Activated CD8-positive, alpha-beta memory T cell treated with anti-CD3 and anti-CD28 coated beads for 36 hours (primary cell): ENCODE measurements around the gene KIAA0930. TPM values are rescaled to one million over a fixed set of nuclear protein-coding genes. Genes with fewer than 3 reads are reported as not detected.
"Not testable (repeated sequence)": the region's sequence is repeated elsewhere in the genome, so short reads cannot be mapped to it uniquely, and the experiment has no call there.

Experiments used
- CTCF ChIA-PET: fragments of 350-600 bp; sonication (Branson Sonifier 250); formaldehyde crosslinking; loops from one replicate; lab custom pipeline; 2021; ENCODE audit warnings: antibody characterized with exemption; lab: Charles Lee
- POLR2A ChIA-PET: fragments of 350-600 bp; sonication (Branson Sonifier 250); formaldehyde crosslinking; loops from one replicate; lab custom pipeline; 2021; ENCODE audit warnings: antibody characterized with exemption; lab: Charles Lee
- total RNA-seq, 2 experiments: library from RNA; stranded (reverse); gene quantifications; one replicate each; pipeline ENCODE4 v1.2.3, GENCODE V29; 2021

KIAA0930 gene
- total RNA-seq, 2 experiments from 2014 or later = 38.1 to 41.3 TPM

DNA sequence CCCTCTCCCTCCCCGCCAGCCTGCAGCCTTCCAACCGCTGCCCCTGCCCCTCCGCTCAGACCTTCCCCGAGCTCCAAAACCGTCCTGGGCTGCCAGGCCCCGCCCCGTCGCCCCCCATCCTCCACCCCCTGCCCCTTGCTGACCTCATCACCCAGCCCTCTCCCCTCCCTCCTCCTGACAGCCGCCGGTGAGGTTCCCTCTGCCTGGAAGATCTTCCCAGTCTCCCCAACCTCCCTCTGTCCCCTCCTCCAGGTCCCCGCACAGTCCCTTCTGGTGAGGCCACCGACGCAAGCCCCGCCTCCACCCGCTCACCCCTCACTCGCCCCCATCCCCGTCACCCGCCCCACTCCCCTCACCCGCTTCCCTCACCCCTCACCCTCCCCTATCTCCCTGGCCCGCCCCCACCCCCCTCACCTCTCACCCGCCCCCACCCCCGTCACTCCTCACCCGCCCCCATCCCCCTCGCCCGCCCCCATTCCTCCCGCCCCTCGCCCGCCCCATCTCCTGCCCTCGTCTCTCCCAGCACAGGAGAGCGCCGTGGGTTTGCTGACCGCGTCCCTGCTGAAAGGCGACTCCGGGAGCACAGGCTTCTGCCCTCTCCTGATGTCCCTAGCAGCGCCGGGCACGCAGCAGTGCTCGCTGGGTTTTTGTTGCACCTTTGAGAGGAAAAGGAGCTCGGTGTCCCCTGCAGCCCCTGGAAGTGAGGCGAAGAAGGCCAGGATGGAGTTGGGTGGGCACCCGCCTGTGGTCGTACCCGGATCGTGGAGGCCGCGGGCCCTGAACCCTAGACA, 27.7 kb upstream of the KIAA0930 start:
- CTCF ChIA-PET = interaction anchor here (1.1 kb wide), 1 partner anchor 17 kb away, joined by 3 read pairs; no protein-coding TSS in a partner anchor
- POLR2A ChIA-PET = interaction anchor here (0.8 kb wide), 1 partner anchor 13 kb away, joined by 3 read pairs; no protein-coding TSS in a partner anchor

DNA sequence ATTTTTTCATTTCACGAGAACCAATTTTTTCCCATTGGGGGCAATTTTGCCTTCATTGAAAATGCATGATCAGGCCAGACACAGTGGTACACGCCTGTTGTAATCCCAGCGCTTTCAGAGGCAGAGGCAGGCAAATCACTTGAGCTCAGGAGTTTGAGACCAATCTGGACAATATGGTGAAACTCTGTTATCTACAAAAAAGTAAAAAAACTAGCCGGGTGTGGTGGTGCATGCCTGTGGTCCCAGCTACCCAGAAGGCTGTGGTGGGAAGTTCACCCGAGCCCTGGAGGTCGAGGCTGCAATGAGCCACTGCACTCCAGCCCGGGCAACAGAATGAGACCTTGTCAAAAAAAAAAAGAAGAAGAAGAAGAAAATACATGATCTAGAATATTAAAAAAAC, 24.8 kb upstream of the KIAA0930 start:
- CTCF ChIA-PET = no interaction called here
- POLR2A ChIA-PET = no interaction called here

DNA sequence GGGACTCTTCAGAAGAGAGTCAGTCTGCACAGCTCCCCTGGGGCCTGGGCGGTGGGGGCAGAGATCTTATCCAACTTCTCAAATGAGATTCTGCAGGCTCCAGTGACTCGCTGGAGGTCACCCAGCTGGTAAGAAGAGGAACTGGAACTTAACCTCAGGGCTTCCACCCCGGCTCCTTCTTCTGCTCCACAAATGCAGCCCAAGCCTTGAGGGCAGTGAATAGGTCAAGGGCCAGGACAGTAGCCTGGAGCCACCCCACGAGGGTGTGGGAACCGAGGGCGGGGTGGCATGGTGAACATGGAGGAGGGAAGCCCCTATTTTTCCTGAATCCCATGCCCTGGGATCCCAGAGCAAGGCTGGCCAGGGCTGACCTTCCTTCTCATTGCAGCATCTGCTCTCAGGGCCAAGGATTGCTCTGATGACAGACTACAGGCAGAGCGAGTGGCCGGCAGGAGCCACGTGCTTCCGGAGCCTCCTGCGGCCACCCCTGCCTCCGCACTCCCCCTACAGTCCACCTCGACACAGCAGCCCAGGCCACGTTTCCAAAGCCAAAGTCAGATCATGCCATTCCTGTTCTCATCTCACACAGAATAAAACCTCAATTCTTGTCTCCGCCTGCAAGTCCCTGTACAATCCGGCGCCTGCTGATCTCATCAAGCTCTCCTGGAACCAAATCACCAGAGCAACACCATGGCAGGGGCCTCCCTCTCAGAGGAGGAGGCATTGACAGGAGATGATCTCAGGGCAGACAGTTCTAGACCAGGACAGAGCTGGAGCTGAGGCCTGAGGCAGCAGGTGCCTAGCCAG, 23.0 kb upstream of the KIAA0930 start:
- ChIA-PET CTCF (interaction anchor here (1.4 kb wide), 1 partner anchor 171 kb away, joined by 5 read pairs; no protein-coding TSS in a partner anchor), POLR2A (no interaction called here)

DNA sequence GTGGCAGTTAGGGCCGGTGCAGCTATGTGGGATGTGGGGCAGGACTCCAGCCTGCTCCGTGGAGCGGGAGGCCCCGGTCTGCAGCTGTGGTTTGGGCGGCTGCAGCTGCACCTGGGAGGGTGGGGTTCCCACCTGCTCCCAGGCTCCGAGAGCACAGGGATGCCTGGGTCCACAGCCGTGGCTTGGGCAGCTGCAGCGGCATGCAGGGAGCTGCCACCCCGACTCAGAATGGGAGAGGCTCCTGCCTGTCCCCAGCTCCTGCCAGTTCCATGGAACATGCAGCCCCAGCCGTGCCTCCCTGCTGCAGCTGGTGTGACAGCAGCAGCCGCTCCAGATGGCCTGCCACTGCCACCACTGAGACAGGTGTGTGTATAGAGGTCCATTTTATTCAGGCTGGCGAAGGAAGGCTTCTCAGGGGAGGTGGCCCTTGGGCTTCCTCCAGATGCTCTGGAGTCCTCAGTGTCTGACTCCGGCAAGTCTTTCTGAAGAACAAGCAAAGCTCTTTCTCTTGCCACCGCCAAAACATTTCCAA, 22.3 kb upstream of the KIAA0930 start:
- ChIA-PET POLR2A (no interaction called here), CTCF (no interaction called here)

DNA sequence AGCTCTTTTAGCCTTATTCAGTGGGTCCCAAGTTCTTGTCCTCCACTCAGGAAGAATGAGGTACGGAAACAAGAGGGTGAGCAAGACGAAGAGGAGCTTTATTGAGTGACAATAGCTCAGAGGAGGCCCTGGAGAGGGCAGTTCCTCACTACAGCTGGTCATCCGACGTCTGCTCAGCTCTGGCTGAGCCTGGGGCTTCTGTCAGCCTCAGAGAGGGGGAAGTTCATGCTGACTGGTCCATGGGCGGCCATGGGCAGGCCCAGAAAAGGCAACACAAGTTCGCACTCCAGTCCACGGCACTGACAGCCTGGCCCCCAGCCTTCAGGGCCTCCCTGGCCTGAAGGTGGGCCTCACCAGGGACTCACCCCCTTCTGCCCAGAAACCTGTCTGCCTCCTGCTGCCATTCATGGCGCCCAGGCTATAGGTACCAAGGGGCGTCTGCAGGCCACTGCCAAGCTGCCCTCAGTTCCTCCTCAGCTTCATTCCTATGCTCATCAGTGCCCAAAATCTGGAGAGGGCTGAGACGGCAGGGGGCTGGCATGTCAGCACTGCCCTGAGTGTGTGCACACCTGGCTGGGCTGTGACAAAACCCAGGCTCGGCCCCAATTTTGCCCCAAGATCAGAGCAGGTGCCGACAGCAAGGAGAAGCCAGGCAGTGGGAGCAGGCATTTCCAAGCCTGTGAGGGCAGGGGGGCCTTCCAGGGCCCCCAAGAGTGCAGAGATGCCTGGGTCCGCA, 21.7 kb upstream of the KIAA0930 start:
- CTCF ChIA-PET = no interaction called here
- POLR2A ChIA-PET = no interaction called here

DNA sequence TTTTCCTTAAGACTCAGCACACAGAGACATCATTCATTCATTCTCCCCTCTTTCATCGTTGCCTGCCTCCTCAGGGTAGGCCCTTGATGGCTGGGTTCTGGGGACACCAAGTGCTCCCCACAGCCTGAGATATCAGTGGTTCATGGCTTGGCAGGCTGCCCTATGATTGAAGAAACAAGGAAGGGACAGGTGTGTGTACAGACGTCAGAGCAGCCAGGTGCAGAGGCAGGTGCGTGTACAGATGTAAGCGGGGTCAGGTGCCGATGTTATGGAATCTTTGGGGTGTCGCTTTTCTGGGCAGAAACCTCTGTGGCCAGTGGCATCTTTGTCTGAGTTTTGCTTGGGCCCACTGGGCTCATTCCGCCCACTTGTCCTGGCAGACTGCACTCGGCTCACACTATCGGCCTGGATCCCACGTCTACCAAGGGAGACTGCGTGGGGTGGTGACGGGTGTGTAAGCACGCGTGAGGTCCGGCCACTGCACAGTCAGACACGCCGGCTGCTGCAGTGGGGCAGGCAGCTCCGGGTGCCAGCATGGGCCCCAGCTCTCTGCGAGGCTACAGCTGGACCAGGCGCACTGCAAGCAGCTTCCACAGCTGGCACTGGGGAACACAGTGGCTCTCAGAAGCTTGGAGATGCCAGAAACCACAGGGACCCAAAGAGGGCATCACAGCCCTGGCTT, 20.9 kb upstream of the KIAA0930 start:
- CTCF ChIA-PET = interaction anchor here (0.7 kb wide), 1 partner anchor 16 kb away, joined by 3 read pairs; no protein-coding TSS in a partner anchor
- POLR2A ChIA-PET = no interaction called here

DNA sequence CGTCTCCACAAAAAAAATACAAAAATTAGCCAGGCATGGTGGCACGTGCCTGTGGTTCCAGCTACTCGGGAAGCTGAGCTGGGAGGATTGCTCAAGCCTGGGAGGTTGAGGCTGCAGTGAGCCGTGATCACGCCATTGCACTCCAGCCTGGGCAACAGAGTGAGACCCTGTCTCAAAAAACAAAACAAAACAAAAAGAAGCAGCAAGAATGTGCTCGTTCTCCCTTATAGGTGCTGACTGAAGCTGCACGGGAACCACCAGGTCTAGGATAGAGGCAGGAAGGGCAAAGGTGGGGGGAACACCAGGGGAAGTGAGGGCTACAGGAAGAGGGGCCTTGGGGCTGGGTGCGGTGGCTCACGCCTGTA, 19.7 kb upstream of the KIAA0930 start:
- POLR2A ChIA-PET, CTCF ChIA-PET: not testable (repeated sequence)

DNA sequence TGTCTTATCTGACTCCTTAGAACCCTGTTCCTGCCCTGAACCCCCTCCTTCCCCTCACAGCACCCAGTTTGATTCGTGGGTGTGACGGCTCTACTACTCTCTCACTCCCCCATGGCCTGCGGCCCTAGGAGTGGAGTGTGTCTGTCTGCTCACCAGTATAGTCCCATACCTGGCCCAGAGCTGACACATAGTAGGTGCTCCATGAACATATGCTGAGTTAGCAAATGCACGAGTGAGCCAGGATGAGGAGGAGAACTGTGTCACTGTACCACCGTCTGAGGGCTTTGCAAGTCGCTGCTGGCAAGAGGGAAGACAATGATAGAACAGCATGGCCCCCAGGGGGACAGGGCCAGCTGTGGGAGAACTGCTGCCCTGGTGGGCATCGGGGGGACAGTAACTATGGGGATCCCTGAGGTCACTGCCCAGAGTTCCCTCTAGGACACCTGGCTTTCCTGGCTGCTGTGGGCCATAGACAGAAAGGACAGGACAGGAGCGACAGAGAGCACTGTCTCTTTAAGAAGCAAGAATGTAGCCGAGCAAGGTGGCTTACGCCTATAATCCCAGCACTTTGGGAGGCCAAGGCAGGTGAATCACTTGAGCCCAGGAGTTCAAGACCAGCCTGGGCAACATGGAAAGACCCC, 19.2 kb upstream of the KIAA0930 start:
- ChIA-PET CTCF (no interaction called here), POLR2A (no interaction called here)

DNA sequence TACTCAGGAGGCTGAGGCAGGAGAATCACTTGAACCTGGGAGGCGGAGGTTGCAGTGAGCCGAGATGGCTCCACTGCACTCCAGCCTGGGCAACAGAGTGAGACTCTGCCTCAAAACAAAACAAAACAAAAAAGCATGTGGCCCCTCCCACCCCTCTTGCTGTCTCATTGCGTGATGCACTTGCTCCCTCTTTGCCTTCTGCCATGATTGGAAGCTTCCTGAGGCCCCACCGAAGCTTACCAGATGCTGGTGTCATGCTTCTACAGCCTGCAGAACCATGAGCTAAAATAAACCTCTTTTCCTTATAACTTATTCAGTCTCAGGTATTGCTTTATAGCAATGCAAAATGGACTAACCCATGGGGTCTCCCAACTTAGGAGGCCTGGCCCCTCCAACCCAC, 17.2 kb upstream of the KIAA0930 start:
- CTCF ChIA-PET, POLR2A ChIA-PET: not testable (repeated sequence)

DNA sequence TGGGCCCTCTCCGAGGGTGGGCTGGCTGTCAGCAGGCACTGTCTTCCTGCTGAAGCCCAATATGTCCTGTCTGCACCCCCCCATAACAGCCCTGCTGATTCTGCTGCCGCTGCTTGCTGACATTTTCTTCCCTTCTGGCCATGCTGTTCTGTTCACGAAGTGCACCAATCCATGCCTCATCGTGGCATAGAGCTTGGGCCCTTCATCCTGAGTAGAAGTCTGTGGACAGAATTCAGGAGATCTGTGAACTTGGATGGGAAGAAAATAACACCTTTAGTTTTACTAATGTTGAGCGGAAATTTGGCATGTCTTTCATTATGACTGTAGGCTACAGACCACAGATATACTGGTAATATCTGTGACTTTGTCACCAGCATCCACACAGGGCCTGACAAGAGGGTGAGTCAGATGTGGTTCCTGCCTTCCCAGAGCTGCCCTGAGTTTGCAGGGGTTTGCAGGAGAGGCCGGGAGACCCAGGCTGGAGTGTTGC, 14.1 kb upstream of the KIAA0930 start:
- POLR2A ChIA-PET = interaction anchor here (1.1 kb wide), 1 partner anchor 13 kb away, joined by 3 read pairs; no protein-coding TSS in a partner anchor
- CTCF ChIA-PET = interaction anchor here (1.0 kb wide), 1 partner anchor 46 kb away, joined by 3 read pairs; no protein-coding TSS in a partner anchor

DNA sequence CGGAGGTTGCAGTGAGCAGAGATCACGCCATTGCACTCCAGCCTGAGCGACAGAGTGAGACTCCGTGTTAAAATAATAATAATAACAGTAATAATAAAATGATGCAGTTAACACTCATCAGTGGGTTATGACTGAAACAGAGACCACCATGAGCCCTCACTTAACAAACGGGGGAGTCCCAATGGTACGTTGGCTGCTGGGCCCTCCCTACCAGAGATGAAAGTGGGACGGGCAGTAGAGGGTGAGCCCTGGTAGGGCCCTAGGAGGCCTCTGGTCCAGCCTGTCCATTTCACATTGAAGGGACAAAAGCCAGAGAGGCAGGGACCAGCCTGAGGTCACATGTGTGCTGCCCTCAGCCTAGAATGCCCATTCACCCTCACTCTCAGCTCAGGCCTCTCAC, 13.7 kb upstream of the KIAA0930 start:
- ChIA-PET CTCF (interaction anchor here (1.0 kb wide), 1 partner anchor 45 kb away, joined by 3 read pairs; no protein-coding TSS in a partner anchor), POLR2A (no interaction called here)

DNA sequence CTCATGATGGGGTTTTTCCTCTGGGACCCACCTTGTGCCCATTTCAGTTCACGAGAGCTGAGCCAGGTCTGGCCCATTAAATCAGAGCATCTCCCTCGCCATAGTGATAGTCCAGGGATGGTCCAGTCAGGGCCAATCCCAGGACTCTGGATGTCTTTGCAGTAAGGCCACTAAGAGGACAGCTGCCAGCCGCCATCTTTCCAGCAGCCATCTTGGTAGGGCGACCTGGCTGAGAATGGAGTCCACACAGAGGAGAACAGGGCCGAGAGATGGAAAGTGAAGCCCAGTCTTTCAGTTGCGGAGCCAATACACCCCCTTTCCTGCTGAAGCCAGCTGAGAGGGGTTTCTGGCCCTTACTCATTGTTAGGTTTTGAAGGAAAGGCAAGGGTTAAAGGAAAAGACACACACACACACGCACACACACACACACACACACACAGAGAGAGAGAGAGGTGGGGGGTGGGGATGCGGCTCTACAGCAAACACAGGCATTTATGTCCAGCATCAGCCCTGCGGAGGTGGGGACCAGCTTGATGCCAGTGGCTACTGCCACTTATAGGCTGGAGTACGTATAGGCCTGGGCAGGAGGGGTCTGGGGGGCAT, 12.4 kb upstream of the KIAA0930 start:
- CTCF ChIA-PET = no interaction called here
- POLR2A ChIA-PET = no interaction called here

DNA sequence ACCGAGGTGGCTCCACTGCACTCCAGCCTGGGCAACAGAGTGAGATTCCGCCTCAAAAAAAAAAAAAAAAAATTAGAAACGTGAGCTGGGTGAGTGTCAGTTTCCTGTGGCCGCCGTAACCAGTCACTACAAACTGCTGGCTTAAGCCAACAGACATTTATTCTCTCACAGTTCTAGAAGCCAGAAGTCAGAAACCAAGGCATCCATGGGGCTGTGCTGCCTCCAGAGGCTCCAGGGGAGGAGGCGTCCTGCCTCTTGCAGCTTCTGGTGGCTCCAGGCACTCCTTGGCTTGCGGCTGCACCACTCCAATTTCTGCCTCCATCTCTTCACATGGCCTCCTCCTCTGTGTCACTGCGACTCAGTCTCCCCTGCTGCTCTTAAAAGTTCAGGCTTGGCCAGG, 11.1 kb upstream of the KIAA0930 start:
- ChIA-PET POLR2A (no interaction called here), CTCF (interaction anchor here (1.3 kb wide), 1 partner anchor 16 kb away, joined by 3 read pairs; no protein-coding TSS in a partner anchor)

DNA sequence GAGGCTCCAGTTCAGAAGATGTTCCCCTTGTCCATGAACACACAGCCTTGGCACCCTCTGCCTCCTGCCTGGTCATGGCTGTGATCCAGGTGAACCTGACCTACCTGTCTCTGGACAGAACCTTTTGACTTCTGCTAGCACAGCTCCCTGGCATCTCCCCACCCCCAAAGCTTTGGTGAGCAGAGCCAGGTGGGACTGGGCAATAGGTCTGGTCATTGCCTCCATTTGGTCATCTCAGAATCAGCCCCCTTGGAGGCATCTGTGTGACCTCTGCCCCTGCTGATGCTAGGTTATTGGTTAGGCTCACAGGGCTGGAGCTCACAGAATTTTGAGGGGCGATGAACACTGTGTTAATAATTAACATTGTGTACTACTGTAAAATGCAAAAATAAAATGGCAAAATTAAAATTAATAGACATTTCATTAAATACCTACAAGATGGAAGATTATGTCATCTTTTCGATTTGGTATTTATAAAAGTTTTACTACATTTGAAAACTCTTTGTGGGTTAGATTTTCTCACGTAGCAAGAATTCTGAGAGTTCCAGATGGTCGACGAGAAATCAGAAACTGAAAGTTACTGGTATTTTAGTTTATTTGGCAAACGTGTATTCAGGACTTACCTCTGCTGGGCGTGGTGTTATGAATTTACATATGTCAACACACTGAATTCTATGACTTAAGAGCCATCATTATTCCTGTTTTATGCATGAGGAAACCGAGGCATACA, 8.3 kb upstream of the KIAA0930 start:
- ChIA-PET CTCF (no interaction called here), POLR2A (interaction anchor here (0.6 kb wide), 1 partner anchor 131 kb away, joined by 3 read pairs; no protein-coding TSS in a partner anchor)

DNA sequence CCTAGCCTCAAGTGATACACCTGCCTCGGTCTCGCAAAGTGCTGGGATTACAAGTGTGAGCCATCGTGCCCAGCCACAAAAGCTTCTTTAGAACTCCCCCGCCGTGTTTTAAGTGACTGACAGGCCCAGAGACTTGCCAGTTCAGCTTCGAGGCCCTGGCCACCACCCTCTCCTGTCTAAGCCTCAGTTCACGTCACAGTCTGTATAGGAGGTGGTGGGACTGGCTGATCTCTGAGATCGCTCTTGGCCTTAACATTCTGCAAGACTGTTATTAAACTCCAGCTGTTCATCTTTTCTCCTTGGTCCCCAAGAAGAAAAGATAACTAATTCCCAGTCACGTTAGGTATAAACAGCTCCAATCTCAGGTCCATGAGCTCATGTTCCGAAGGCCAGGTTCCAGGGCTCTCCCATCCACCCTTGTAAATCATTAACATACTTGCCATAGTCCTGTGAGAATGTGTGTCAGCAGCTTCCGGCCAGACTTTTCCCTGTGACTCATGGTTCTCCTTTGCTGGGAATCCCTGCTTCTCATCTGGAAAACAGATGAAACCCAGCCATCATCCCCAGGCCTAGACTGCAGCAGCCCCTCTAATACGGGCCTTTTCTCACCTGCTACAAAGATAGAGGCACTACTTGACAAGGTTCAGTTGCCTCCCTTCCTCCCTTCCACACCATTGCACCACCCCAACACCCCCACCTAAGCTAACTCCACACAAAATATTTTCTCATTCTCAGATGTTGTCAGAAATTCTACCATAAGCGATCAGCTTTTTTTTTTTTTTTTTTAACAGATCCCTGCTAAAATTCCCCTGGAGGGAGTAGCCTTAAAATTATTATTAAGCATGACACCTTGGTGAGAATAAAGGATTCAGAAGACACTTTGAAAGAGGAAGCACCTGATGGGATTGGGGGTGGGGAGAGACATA, 5.6 kb upstream of the KIAA0930 start:
- ChIA-PET POLR2A (interaction anchor here (0.6 kb wide), 1 partner anchor 165 kb away, joined by 4 read pairs; no protein-coding TSS in a partner anchor), CTCF (interaction anchor here (0.6 kb wide), 1 partner anchor 13 kb away, joined by 3 read pairs; no protein-coding TSS in a partner anchor)

DNA sequence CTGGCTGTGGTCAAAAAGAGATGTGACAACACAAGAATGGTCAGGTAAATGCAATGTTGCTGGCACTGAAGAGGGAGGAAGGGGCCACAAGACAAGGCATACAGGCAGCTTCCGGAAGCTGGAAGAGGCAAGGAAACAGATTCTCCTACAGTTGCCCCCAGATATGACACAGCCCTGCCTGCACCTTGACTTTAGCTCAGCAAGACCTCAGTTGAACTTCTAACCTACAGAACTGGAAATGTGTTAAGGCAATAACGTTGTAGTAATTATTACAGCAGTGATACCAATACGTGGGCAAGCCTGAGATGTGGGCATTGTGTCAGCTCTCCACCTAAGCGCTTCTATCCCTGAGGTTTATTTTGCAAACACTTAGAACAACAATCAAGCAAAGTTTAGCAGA, 4.2 kb upstream of the KIAA0930 start:
- ChIA-PET POLR2A (no interaction called here), CTCF (interaction anchor here (0.5 kb wide), 1 partner anchor 16 kb away, joined by 3 read pairs; no protein-coding TSS in a partner anchor)
